NB4 (cell line): ENCODE data around the gene DSCAML1.

Source experiments
- CTCF ChIP-seq: IDR thresholded peaks from one replicate; pipeline ENCODE4 v1.5.1; 2012; ENCODE audit warnings: low read depth, low read length
- MAX ChIP-seq: IDR thresholded peaks from 2 replicates; pipeline ENCODE4 v1.6.1; 2011; ENCODE audit warnings: low read depth, low read length
- MYC ChIP-seq: IDR thresholded peaks from 2 replicates; pipeline ENCODE4 v1.6.1; 2011; ENCODE audit warnings: low read depth, low read length

DNA sequence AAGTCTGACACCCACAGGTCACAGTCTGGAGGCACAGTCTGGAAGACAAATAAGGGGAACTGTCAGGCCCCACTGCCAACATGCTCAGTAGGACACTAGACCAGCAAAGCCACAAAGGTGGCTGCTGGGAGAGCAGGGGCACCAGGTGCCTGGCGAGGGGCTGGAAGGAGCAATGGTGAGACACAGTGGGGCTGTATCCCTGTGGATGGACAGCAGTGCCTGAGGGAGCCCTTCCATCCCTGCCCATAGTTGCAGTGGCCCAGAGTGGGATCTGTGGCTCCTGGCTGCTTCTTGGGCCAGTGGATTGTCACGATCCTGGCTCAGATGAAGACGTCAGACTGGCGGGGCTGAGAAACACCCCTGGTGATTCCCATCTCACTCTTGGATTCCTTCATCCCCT lies 154.6 kb downstream of the DSCAML1 start:
- TF ChIP-seq MAX (no peak), CTCF (no peak), MYC (no peak)
